Neural progenitor cell (in vitro differentiated cells): ENCODE data around the gene VTI1A. TPM values are rescaled to one million over a fixed set of nuclear protein-coding genes. Genes with fewer than 3 reads are reported as not detected.

Experiments used
- DNase-seq: peaks from one replicate; pipeline ENCODE4 v3.0.0-alpha.2; 2016; ENCODE audit warnings: low spot score
- H2AFZ ChIP-seq: fragments of 200-600 bp; sonication (generic); replicated peaks from 2 replicates; pipeline ENCODE4 v1.6.1; 2016; ENCODE audit warnings: antibody characterized with exemption
- H3F3A ChIP-seq: fragments of 200-600 bp; sonication (generic); 2 replicates; pipeline ENCODE4 v1.6.1; 2016; ENCODE audit warnings: antibody characterized with exemption, low read depth
- H3K27ac ChIP-seq: fragments of 200-600 bp; sonication (generic); 2 replicates; pipeline ENCODE4 v1.5.1; 2016; ENCODE audit warnings: mild to moderate bottlenecking
- H3K27me3 ChIP-seq: fragments of 200-600 bp; sonication (generic); 2 replicates; pipeline ENCODE4 v1.6.1; 2016; ENCODE audit warnings: mild to moderate bottlenecking, moderate library complexity
- H3K36me3 ChIP-seq: fragments of 200-600 bp; sonication (generic); 2 replicates; pipeline ENCODE4 v1.5.1; 2016
- H3K4me1 ChIP-seq: fragments of 200-600 bp; sonication (generic); 2 replicates; pipeline ENCODE4 v1.6.1; 2016; ENCODE audit warnings: mixed run types
- H3K4me2 ChIP-seq: fragments of 200-600 bp; sonication (generic); 2 replicates; pipeline ENCODE4 v1.6.1; 2016
- H3K4me3 ChIP-seq: fragments of 200-600 bp; sonication (generic); 2 replicates; pipeline ENCODE4 v1.5.1; 2016
- H3K79me2 ChIP-seq: fragments of 200-600 bp; sonication (generic); 2 replicates; pipeline ENCODE4 v1.6.1; 2016; ENCODE audit warnings: low read depth
- H3K9ac ChIP-seq: fragments of 200-600 bp; sonication (generic); 2 replicates; pipeline ENCODE4 v1.6.1; 2016
- H3K9me3 ChIP-seq: fragments of 200-600 bp; sonication (generic); 2 replicates; pipeline ENCODE4 v1.5.1; 2016; ENCODE audit warnings: low read depth
- H4K20me1 ChIP-seq: fragments of 200-600 bp; sonication (generic); 2 replicates; pipeline ENCODE4 v1.6.1; 2016; ENCODE audit warnings: low read depth
- H3K27ac Mint-ChIP-seq: 3 replicates; pipeline ENCODE4 v1.8.0; 2021; ENCODE audit warnings: mixed read lengths
- H3K27me3 Mint-ChIP-seq: 2 replicates; pipeline ENCODE4 v1.8.0; 2022; ENCODE audit warnings: low read depth, mild to moderate bottlenecking, inconsistent platforms, moderate library complexity, mixed read lengths; ENCODE audit not compliant: insufficient read depth
- H3K36me3 Mint-ChIP-seq: 3 replicates; pipeline ENCODE4 v1.8.0; 2021; ENCODE audit warnings: mixed read lengths
- H3K4me1 Mint-ChIP-seq: 3 replicates; pipeline ENCODE4 v1.8.0; 2021; ENCODE audit warnings: mixed read lengths
- H3K4me3 Mint-ChIP-seq: 3 replicates; pipeline ENCODE4 v1.8.0; 2021; ENCODE audit warnings: mild to moderate bottlenecking, moderate library complexity, mixed read lengths
- H3K9me3 Mint-ChIP-seq: 3 replicates; pipeline ENCODE4 v1.8.0; 2020; ENCODE audit warnings: mixed read lengths
- CTCF ChIP-seq: fragments of 200-600 bp; sonication (generic); IDR thresholded peaks from 2 replicates; pipeline ENCODE4 v1.5.1; 2017; ENCODE audit warnings: antibody characterized with exemption, mild to moderate bottlenecking
- EZH2 ChIP-seq: fragments of 200-600 bp; sonication (generic); IDR thresholded peaks from 2 replicates; pipeline ENCODE4 v1.6.1; 2017; ENCODE audit warnings: antibody characterized with exemption, mild to moderate bottlenecking, moderate library complexity
- EZH2phosphoT487 ChIP-seq: fragments of 200-600 bp; sonication (generic); IDR thresholded peaks from 2 replicates; pipeline ENCODE4 v1.6.1; 2017; ENCODE audit warnings: antibody characterized with exemption
- total RNA-seq: library from RNA; depleted of rRNA; stranded (reverse); fragments of >200 nt; gene quantifications from 2 replicates; pipeline ENCODE4 v1.2.3, GENCODE V29; 2015; ENCODE audit warnings: low replicate concordance

Gene VTI1A
- total RNA-seq, 1 donor from 2014 or later, result 28.8 TPM

GRCh38 chr10:112789248-112789647 is 342.2 kb downstream of the VTI1A start:
- no peaks in the 10 kb centered on the region for H3K9me3 ChIP-seq
- H3K27me3 Mint-ChIP-seq, result peaks cover 3% of the 10 kb centered on the region
- H3K36me3 Mint-ChIP-seq, result no peaks in the 10 kb centered on the region
- H3K4me3 Mint-ChIP-seq, result no peak overlapping the region
- no peak overlapping the region for H3K27ac ChIP-seq
- no peak overlapping the region for H3K27ac Mint-ChIP-seq
- H3K36me3 ChIP-seq, result no peaks in the 10 kb centered on the region
- H3K9me3 Mint-ChIP-seq, result peaks cover 14% of the 10 kb centered on the region
- H3K79me2 ChIP-seq, result no peaks in the 10 kb centered on the region
- H3K4me1 ChIP-seq, result peaks cover 28% of the 10 kb centered on the region
- H3K4me1 Mint-ChIP-seq, result peaks cover 33% of the 10 kb centered on the region
- DNase-seq, result no peak
- no peaks in the 10 kb centered on the region for H3K27me3 ChIP-seq
- no peak overlapping the region for H3K9ac ChIP-seq
- H3F3A ChIP-seq, result peaks cover 4% of the 10 kb centered on the region
- H3K4me3 ChIP-seq, result no peak overlapping the region
- TF ChIP-seq EZH2phosphoT487 (no peak), CTCF (no peak), EZH2 (no peak)
- no peaks in the 10 kb centered on the region for H4K20me1 ChIP-seq
- no peak overlapping the region for H3K4me2 ChIP-seq
- H2AFZ ChIP-seq, result no peak overlapping the region

GRCh38 chr10:112790030-112790429 is 343.0 kb downstream of the VTI1A start:
- no peak overlapping the region for H2AFZ ChIP-seq
- H3K36me3 ChIP-seq, result no peaks in the 10 kb centered on the region
- Mint-ChIP-seq H3K9me3 (peaks cover 14% of the 10 kb centered on the region), H3K4me1 (peaks cover 27% of the 10 kb centered on the region), H3K27me3 (peaks cover 3% of the 10 kb centered on the region), H3K27ac (no peak overlapping the region), H3K36me3 (no peaks in the 10 kb centered on the region), H3K4me3 (no peak overlapping the region)
- DNase-seq, result no peak
- H3K4me3 ChIP-seq, result no peak overlapping the region
- TF ChIP-seq CTCF (no peak), EZH2 (no peak), EZH2phosphoT487 (no peak)
- no peaks in the 10 kb centered on the region for H3K79me2 ChIP-seq
- H3F3A ChIP-seq, result peaks cover 4% of the 10 kb centered on the region
- H4K20me1 ChIP-seq, result no peaks in the 10 kb centered on the region
- no peak overlapping the region for H3K9ac ChIP-seq
- no peak overlapping the region for H3K27ac ChIP-seq
- peaks cover 21% of the 10 kb centered on the region for H3K4me1 ChIP-seq
- no peaks in the 10 kb centered on the region for H3K9me3 ChIP-seq
- H3K27me3 ChIP-seq, result no peaks in the 10 kb centered on the region
- H3K4me2 ChIP-seq, result no peak overlapping the region

- Histone ChIP-seq H3K9ac (no peak overlapping the region), H3K4me2 (no peak overlapping the region), H3K79me2 (no peaks in the 10 kb centered on the region), H2AFZ (no peak overlapping the region), H3K4me3 (no peak overlapping the region), H3K36me3 (no peaks in the 10 kb centered on the region), H3F3A (peaks cover 4% of the 10 kb centered on the region), H3K27me3 (no peaks in the 10 kb centered on the region), H4K20me1 (no peaks in the 10 kb centered on the region), H3K4me1 (peaks cover 17% of the 10 kb centered on the region), H3K27ac (no peak overlapping the region), H3K9me3 (no peaks in the 10 kb centered on the region)
- Mint-ChIP-seq H3K27me3 (peaks cover 3% of the 10 kb centered on the region), H3K4me1 (peaks cover 21% of the 10 kb centered on the region), H3K27ac (no peak overlapping the region), H3K36me3 (no peaks in the 10 kb centered on the region), H3K9me3 (peaks cover 14% of the 10 kb centered on the region), H3K4me3 (no peak overlapping the region)
- TF ChIP-seq CTCF (no peak), EZH2phosphoT487 (no peak), EZH2 (no peak)
- DNase-seq, result no peak
Observed at GRCh38 chr10:112790921-112791320, 343.9 kb downstream of the VTI1A start.
